Measurements from ENCODE around the gene MAGEB4. TPM values are rescaled to one million over a fixed set of nuclear protein-coding genes. Genes with fewer than 3 reads are reported as not detected.
"Not testable (repeated sequence)": the region's sequence is repeated elsewhere in the genome, so short reads cannot be mapped to it uniquely, and the experiment has no call there.

Gene MAGEB4, protein sequence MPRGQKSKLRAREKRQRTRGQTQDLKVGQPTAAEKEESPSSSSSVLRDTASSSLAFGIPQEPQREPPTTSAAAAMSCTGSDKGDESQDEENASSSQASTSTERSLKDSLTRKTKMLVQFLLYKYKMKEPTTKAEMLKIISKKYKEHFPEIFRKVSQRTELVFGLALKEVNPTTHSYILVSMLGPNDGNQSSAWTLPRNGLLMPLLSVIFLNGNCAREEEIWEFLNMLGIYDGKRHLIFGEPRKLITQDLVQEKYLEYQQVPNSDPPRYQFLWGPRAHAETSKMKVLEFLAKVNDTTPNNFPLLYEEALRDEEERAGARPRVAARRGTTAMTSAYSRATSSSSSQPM
- not detected in 2 replicates for total RNA-seq

DNA sequence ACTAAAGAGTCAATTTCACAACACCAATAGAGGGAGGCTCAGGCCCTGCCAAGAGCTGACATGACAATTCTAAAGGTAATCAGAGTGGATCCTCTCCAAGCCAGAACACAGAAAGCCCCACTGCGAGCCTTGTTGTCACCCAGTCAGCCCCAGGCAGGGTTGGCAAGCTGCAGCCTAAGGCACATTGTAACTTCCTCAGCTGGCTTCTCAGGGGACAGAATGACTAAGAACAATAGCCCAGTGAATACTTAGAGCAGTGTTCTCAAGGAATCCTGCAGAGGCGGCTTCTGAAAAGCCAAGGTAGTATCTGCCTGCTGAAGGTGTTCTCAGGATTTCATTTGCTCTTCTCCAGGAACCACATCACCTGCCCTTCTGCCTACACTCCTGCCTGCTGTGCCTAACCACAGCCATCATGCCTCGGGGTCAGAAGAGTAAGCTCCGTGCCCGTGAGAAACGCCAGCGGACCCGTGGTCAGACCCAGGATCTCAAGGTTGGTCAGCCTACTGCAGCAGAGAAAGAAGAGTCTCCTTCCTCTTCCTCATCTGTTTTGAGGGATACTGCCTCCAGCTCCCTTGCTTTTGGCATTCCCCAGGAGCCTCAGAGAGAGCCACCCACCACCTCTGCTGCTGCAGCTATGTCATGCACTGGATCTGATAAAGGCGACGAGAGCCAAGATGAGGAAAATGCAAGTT, at the start of gene MAGEB4:
TSS of gene MAGEB4 (plus strand) at position 277 of the 692 bp plus-strand sequence. CDS start at position 413, 136 bp downstream.
- no peak for DNase-seq (ENCODE audit: extremely low read depth, low read depth, low spot score)

DNA sequence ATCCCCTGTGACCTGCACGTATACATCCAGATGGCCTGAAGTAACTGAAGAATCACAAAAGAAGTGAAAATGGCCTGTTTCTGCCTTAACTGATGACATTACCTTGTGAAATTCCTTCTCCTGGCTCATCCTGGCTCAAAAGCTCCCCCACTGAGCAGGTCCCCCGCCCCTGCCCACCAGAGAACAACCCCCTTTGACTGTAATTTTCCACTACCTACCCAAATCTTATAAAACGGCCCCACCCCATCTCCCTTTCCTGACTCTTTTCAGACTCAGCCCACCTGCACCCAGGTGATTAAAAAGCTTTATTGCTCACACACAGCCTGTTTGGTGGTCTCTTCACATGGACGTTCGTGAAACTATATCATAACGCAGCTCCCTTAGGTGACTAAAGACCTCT, 47.9 kb upstream of the MAGEB4 start:
- DNase-seq (ENCODE audit: extremely low read depth, low read depth, low spot score), result not testable (repeated sequence)

DNA sequence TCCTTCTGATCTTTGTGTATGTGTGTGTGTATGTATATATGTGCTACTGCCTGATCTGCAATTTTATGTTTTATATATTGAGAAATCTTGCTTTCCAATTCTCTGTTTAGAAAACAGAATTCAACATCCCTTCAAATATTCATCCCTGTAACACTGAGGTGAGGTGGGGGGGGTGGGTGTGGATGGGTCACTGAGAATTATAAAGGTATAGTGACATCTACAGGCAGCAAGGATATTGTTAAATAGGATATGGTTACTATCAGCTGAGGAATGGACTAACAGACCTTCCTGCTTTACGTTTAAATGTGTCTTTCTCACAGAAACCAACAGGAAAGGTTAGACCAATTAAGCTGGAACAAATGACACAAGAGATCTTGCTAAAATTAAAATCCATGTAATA, 45.5 kb upstream of the MAGEB4 start:
- DNase-seq (ENCODE audit: extremely low read depth, low read depth, low spot score), result no peak

DNA sequence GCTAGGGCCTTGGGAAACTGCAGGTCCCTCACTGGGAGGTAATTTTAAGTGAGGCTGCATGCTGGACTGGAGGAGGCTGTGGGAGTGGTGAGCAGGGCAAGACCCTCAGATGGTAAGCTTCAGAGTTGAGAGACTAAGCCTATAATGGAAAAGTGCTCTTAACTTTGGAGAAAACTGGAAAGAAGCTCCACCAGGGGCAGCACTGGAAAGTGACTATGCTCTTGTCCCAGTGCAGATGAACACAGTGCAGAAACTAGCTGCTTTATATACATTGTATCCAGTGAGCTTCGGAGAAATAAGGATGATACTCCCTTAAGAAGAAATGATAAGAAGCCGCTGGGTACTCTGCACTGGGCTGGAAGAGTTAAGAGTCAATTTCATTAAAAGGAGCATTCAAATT, 29.6 kb upstream of the MAGEB4 start:
- no peak for DNase-seq (ENCODE audit: extremely low read depth, low read depth, low spot score)

DNA sequence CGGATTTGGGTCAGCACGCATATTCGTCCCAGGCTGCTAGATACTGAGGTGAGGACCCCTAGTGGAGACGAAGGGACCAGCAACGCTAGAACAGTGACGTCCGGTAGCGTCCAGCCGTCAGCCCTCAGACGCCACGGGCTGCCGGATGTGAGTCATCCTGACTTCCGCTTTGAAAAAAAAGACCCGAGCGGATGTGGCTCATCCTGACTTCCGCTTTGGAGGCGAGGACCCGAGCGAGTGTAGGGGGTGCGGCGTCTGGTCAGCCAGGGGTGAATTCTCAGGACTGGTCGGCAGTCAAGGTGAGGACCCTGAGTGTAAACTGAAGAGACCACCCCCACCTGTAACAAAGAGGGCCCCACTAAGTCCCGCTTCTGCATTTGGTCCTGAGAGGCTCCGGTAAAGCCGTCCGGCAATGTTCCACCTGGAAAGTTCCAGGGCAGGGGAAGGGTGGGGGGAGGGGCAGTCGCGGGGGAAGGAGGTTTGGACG, 26.4 kb upstream of the MAGEB4 start, which contains the start of gene MAGEB2:
TSS of gene MAGEB2 (plus strand) at position 207 of the 487 bp plus-strand sequence. CDS start 3,018 bp downstream, outside the sequence.
- DNase-seq (ENCODE audit: extremely low read depth, low read depth, low spot score), result no peak

DNA sequence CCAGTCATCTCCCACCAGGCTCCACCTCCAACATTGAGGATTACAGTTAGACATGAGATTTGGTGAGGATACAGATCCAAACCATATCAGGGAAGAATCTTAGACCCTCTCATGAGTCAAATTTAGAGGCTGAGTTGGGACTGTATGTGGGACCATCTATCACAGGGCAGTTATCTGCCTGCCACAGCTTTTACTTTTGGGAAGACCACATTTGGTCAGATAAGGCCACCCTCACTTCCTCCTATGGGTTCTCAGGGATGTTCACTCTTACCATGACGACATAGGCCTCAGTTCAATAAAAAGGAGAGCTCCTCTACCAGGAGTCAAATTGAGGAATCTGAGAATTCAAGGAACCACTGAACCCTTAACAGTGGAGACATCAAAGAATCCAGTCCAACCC, 24.3 kb upstream of the MAGEB4 start:
- no peak for DNase-seq (ENCODE audit: extremely low read depth, low read depth, low spot score)

DNA sequence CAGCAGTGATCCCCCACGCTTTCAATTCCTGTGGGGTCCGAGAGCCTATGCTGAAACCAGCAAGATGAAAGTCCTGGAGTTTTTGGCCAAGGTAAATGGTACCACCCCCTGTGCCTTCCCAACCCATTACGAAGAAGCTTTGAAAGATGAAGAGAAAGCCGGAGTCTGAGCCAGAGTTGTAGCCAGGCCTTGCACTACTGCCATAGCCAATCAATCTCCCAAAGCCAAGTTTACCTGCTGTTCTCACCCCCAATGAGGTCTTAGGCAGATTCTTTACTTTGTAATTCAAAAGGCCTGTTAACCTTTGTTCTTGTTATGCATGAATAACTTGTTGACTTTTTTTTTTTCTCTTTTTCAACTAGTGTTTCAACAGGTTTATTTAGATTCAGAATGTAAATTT, 22.4 kb upstream of the MAGEB4 start:
- DNase-seq (ENCODE audit: extremely low read depth, low read depth, low spot score), result no peak

DNA sequence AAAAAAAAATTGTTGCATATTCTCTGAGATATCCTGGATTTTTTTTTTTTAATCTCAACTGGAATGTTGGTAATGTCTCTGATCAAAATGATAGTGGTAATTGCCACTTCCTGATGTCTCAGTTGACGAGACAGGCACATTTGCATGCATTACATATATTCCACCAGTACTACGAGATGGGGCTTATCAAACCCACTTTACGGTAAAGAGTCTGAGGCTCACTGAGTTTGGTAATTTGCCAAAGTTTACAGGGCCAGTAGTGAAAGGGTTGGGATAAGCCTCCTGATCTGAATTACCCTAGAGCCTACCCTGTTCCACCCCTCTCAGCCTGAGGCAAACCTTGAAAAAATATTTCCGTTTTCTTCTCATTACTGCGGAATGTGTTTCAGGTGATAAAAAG, 21.1 kb upstream of the MAGEB4 start:
- DNase-seq (ENCODE audit: extremely low read depth, low read depth, low spot score), result no peak

DNA sequence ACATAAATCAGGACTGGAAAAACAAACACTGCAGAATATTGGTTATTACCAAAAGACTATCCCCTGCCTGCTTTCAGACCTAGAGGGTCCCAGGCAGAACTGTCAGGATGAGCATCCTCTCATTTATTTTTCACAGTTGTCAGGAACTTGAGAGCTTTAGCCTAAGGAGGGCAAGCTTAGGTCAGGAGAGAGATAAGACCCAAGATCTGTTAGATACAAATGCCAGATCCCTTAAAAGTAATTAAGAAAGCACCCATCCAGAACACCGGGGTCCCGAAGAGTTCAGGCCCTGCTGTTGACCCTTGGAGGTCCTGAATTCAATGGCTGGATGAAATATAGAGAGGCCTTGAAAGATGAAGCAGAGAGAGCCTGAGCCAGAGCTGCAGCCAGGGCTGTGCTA, 17.3 kb upstream of the MAGEB4 start:
- no peak for DNase-seq (ENCODE audit: extremely low read depth, low read depth, low spot score)

DNA sequence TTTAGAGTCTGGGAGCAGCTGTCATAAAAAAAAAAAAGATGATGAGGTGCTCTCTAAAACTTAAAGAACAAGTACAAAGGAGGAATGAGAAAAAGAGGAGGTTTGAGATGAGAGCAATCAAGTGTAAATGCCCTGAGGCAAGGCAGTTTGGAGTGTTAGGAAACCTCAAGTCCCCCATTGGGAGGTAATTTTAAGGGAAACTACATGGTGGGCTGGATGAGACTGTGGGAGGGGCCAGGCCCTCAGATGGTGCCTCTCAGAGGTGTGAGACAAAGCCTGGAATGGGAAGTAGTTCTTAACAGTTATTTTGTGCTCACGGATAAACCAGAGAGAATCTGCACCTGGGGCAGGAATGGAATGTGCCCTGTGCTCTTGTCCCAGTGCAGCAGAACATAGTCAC, 13.3 kb upstream of the MAGEB4 start:
- DNase-seq (ENCODE audit: extremely low read depth, low read depth, low spot score), result no peak

DNA sequence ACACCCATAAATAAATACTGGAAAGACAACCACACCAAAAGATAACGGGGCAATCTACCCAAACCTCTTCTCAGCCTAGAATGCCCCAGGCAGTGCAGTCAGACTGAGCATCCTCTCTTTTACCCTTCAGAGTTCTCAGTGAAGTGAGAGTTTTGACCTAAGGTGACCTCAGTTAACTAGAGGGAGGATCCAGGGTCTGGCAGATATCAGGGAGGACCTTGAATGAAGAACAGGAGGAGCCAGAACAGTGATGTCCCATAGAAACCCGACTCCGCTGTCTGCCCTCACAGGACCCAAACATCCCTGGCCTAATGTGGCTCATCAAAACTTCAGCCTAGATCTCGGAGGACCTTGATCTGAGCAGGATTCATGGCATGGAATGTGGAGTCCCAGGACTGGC, 11.4 kb upstream of the MAGEB4 start, which contains the start of gene MAGEB3:
TSS of gene MAGEB3 (plus strand) at position 263 of the 400 bp plus-strand sequence. CDS start 5,268 bp downstream, outside the sequence.
- no peak for DNase-seq (ENCODE audit: extremely low read depth, low read depth, low spot score)

DNA sequence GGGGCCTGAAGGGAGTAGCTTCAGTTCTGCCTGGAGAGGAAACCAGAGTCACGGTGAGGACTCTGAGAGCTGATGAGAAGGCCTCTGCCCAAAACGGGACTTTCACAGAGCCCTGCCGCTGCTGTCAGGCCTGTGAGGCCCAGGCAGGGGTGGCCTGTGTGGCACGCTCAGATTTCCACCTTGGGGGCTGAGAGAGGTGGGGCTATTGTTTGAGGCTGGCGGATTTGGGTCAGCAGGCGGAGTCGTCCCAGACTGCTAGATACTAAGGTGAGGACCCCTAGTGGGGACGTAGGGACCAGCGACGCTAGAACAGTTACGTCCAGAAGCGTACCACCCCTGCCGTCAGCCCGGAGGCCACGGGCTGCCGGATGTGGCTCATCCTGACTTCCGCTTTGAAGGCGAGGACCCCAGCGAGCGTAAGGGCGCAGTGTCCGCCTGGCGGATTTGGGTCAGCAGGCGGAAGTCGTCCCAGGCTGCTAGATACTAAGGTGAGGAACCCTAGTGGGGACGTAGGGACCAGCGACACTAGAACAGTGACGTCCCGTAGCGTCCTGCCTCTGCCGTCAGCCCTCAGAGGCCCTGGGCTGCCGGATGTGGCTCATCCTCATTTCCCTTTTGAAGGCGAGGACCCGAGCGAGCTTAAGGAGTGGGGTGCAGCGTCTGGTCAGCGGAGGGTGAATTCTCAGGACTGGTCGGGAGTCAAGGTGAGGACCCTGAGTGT, 5.1 kb downstream of the MAGEB4 start, which contains the start of gene MAGEB1:
TSS of gene MAGEB1 (plus strand) at position 378 of the 721 bp plus-strand sequence. CDS start 3,348 bp downstream, outside the sequence.
- no peak for DNase-seq (ENCODE audit: extremely low read depth, low read depth, low spot score)

DNA sequence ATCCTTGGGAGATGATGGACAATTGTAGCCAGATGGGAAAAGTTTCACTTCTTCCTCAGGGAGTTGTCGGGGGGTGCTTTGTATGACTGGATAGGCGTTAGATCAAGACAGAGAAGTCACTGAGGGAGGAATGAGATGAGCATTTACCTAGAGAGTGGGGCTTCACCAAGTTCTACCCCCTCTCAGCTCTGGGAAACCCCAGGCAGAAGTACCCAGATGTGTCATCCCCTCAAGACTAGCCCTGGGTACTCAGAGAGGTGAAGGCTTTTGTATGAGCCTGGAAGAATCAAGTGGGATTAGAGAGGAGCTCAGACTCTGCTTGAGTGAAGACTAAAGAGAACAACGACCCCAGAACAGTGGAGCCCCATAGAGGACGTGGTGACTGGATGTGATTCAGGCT, 7.1 kb downstream of the MAGEB4 start:
- DNase-seq (ENCODE audit: extremely low read depth, low read depth, low spot score), result no peak

DNA sequence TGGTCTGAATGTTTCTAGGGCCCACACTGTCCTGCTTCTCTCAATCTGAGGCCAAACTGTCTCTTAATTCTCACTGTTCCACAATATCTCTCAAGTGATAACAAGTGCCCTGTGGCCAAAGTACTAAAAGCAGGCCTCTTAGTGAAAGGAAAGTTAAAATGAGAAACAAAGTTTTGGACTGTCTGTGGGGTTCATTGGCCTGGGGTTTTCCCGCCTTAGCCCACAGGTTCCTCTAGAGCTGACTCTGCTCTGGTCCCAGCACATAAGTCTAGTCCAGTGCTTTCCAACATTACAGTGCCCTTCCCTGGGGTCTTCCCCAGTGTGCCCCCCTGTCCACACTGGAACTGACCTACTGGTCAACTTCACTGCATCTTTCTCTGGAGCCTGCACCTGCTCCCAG, 11.5 kb downstream of the MAGEB4 start:
- DNase-seq (ENCODE audit: extremely low read depth, low read depth, low spot score), result no peak

DNA sequence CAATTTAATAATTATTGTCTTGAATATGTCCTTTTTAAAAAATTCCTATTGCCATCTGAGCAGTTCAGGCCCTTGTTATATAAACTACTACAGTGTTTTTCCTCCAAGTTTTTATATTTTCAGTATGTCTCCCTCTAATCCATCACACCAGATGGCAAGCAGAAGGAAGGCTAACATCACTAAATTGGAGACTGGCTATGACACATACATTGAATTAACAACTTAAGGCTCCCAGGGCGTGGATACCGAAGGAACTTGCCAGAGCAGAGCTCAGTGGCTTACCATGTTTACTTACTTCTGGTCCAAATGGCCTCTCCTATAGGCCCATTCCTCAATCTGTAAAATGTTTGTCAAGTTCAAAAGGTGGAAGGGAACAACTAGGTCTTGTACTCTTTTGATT, 18.1 kb downstream of the MAGEB4 start:
- DNase-seq (ENCODE audit: extremely low read depth, low read depth, low spot score), result no peak

DNA sequence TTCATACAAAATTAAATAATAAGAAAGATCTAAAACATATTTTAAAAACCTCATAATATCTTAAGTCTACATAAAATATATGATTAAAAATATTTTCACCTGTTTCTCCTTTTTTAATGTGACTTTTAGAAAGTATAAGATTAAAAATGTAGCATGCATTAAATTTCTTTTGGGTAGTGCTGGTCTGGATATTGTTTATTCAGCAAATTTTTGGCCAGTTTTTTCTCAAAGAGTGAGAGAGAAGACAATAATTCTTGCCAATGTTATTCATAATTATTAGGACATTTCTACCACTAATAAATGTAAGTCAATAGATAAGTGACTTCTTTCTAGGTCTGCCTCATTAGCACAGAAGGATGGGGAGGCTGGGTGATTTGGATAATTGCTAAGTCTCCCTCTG, 19.2 kb downstream of the MAGEB4 start:
- DNase-seq (ENCODE audit: extremely low read depth, low read depth, low spot score), result no peak

DNA sequence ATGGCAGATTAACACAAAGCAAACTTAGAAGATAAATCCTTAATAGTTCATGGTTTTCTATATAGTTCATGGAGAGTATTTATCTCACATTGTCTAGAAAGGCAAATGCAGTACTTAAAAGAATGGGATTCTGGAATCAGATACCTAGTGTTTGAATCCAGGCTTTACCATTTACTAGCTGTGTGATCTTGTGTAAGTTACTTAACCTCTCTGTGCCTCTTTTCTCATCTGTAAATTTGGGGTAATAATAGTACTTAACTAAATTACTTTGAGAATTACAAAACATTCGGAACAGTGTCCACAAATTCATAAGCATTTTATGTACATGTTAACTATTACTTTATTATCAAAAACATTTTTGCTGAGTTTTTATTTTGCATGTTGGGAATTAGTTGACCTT, 21.0 kb downstream of the MAGEB4 start:
- no peak for DNase-seq (ENCODE audit: extremely low read depth, low read depth, low spot score)

DNA sequence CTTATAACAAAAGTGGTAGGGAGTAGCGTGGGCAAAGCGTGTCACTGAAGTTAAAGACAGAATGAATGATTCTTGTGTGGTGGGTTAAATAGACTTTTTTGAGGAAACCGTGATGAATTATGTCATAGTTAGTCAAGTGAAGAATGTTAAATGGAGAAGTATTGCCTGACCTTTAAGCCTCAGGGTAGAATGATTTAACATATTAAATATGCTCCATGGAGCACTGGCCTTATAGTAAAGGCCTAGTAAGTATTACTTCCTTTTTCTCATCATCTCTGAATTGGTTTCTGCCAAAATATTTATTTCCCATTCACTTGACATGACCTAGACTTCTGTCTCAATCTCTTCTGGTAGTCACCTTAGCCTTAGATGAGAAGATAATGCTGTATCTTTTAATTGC, 28.8 kb downstream of the MAGEB4 start:
- DNase-seq (ENCODE audit: extremely low read depth, low read depth, low spot score), result no peak

DNA sequence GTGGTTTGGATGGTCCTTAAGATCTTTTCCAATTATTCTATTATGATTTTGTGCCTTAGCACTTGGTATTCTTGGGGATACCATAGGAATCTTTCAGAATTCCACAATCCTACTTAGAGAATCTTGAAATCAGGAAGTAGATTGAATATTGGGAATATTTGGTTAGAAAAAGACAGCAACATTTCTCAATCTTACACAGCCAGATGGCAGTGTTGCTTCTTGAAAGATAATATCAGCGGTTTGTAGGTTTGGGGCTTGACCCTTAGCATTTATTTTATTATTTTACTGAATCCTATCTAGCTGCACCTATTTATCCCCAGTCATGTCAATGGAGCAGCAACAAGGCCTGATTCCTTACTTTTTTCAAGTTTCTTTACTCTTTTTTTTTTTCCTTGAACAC, 33.7 kb downstream of the MAGEB4 start:
- DNase-seq (ENCODE audit: extremely low read depth, low read depth, low spot score), result no peak

DNA sequence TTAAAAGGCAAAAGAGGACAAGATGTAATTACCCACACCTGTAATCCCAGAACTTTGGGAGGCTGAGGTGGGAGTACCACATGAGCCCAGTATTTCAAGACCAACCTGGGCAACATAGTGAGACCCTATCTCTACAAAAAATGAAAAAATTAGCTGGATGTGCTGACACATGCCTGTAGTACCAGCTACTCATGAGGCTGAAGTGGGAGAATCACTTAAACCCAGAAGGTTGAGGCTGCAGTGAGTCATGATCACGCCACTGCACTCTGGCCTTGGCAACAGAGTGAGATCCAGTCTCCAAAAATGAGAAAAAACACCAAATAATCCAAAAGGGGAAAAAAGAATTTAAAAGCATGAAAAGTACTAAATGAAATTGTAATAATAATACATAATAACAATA, 36.6 kb downstream of the MAGEB4 start:
- no peak for DNase-seq (ENCODE audit: extremely low read depth, low read depth, low spot score)

DNA sequence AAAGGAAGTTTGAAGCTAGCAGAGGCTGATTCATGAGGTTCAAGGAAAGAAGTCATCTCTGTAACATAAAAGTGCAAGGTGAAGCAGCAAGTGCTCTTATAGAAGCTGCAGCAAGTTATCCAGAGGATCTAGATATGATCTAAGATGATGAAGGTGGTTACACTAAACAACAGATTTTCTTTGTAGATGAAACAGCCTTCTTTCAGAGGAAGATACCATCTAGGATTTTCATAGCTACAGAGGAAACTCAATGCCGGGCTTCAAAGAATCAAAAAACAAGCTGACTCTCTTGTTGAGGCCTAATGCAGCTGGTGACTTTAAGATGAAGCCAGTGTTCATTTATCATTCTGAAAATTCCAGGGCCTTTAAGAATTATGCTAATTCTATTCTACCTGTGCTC, 38.6 kb downstream of the MAGEB4 start:
- DNase-seq (ENCODE audit: extremely low read depth, low read depth, low spot score), result no peak

Measured in glomerular endothelial cell (primary cell).